ENCODE data around the gene INAFM2. TPM values are rescaled to one million over a fixed set of nuclear protein-coding genes. Genes with fewer than 3 reads are reported as not detected.

Gene INAFM2
- total RNA-seq, 1 donor from 2014 or later, result 23.6 TPM

DNA sequence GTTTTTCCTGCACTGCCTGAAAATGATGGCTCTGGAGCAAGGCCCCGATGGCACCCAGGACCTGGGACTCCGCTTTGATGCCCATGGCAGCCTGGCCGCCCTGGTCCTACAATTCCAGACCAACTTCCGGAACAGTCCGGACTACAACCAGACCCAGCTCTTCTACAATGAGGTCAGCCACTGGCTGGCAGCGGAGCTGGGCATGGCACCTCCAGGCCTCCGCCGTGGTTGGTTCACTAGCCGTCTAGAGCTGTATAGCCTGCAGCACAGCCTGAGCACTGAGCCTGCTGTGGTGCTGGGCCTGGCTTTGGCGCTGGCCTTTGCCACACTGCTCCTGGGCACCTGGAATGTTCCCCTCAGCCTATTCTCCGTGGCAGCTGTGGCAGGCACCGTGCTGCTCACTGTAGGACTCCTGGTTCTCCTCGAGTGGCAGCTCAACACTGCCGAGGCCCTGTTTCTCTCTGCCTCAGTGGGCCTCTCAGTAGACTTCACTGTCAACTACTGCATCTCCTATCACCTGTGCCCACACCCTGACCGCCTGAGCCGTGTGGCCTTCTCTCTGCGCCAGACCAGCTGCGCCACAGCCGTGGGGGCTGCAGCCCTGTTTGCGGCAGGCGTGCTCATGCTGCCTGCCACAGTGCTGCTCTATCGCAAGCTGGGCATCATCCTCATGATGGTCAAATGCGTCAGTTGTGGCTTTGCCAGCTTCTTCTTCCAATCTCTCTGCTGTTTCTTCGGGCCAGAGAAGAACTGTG lies 45.4 kb downstream of the INAFM2 start:
- H3K9me3 Mint-ChIP-seq, result no peaks in the 10 kb centered on the region
- H3K27ac Mint-ChIP-seq, result no peak overlapping the region
- no peaks in the 10 kb centered on the region for H3K4me1 Mint-ChIP-seq (ENCODE audit: unreplicated experiment)
- H3K4me3 Mint-ChIP-seq, result no peak overlapping the region
- no peaks in the 10 kb centered on the region for H3K36me3 Mint-ChIP-seq
- no peak for DNase-seq (ENCODE audit: extremely low spot score, unreplicated experiment)
- peaks cover 51% of the 10 kb centered on the region for H3K27me3 Mint-ChIP-seq
- TF ChIP-seq CTCF (conservative IDR thresholded peaks at IDR 0.05), result no peak

DNA sequence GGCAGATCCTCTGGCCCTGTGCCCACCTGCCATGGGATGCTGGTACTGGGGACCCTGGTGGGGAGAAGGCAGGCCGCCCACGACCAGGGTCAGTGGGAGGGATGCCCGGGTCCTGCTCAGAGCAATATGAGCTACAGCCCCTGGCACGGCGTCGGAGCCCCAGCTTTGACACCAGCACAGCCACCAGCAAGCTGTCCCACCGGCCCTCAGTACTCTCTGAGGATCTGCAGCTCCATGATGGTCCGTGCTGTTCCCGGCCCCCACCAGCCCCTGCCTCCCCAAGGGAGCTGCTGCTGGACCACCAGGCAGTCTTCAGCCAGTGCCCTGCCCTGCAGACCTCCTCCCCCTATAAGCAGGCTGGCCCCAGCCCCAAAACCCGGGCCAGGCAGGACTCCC lies 46.0 kb downstream of the INAFM2 start:
- no peaks in the 10 kb centered on the region for H3K36me3 Mint-ChIP-seq
- H3K4me3 Mint-ChIP-seq, result no peak overlapping the region
- no peak for DNase-seq (ENCODE audit: extremely low spot score, unreplicated experiment)
- no peaks in the 10 kb centered on the region for H3K9me3 Mint-ChIP-seq
- TF ChIP-seq CTCF (conservative IDR thresholded peaks at IDR 0.05), result no peak
- H3K27ac Mint-ChIP-seq, result no peak overlapping the region
- H3K27me3 Mint-ChIP-seq, result peaks cover 46% of the 10 kb centered on the region
- H3K4me1 Mint-ChIP-seq (ENCODE audit: unreplicated experiment), result no peaks in the 10 kb centered on the region

DNA sequence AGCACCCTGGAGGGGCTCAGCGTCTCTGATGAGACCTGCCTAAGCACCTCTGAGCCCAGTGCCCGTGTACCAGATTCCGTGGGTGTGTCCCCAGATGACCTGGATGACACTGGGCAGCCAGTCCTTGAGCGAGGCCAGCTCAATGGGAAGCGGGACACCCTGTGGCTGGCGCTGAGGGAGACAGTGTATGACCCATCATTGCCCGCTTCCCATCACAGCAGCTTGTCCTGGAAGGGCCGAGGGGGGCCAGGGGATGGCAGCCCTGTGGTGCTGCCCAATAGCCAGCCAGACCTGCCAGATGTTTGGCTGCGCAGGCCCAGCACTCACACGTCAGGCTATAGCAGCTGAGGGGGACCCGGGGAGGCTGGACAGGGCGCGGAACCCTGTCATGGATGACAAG lies 46.5 kb downstream of the INAFM2 start:
- no peak for TF ChIP-seq CTCF (conservative IDR thresholded peaks at IDR 0.05)
- Mint-ChIP-seq H3K4me1 (ENCODE audit: unreplicated experiment) (no peaks in the 10 kb centered on the region), H3K27me3 (peaks cover 43% of the 10 kb centered on the region), H3K9me3 (no peaks in the 10 kb centered on the region), H3K27ac (no peak overlapping the region), H3K4me3 (no peak overlapping the region), H3K36me3 (no peaks in the 10 kb centered on the region)
- DNase-seq (ENCODE audit: extremely low spot score, unreplicated experiment), result no peak

DNA sequence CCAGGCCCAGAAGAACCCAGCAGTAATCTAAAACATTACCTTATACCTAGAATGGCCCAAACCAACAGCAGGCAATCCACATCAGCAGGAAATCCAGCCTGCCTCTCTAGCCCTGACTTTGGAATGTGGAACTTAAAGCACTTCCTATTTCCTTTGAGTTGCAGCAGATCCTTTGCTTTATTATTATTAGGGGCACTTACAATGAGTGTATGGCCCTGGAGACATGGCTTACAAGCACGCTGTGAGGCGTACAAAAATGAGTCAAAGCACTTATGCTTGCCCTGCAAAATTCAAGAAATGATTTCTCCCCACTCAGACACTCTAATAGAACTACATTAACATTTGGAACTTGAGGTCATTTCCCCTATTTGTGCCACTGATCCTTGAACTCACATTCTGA lies 49.5 kb downstream of the INAFM2 start:
- Mint-ChIP-seq H3K36me3 (no peaks in the 10 kb centered on the region), H3K9me3 (no peaks in the 10 kb centered on the region), H3K4me1 (ENCODE audit: unreplicated experiment) (no peaks in the 10 kb centered on the region), H3K27ac (no peak overlapping the region), H3K4me3 (no peak overlapping the region), H3K27me3 (peaks cover 19% of the 10 kb centered on the region)
- no peak for TF ChIP-seq CTCF (conservative IDR thresholded peaks at IDR 0.05)
- no peak for DNase-seq (ENCODE audit: extremely low spot score, unreplicated experiment)

Other genes with a start within 250 kb of the INAFM2 start
- gene BMF, start 214.8 kb upstream of the INAFM2 start, total RNA-seq (ENCODE audit: low replicate concordance), result 60.9 and 112 TPM in 2 replicates
- gene BUB1B, start 162.6 kb upstream of the INAFM2 start, total RNA-seq (ENCODE audit: low replicate concordance), result 21.8 and 69.5 TPM in 2 replicates
- 7.8 and 21.2 TPM in 2 replicates for gene PAK6, start 84.6 kb upstream of the INAFM2 start, total RNA-seq (ENCODE audit: low replicate concordance)
- 0.98 and 1.5 TPM in 2 replicates for gene ANKRD63, start 40.6 kb upstream of the INAFM2 start, total RNA-seq (ENCODE audit: low replicate concordance)
- gene PLCB2, start 15.8 kb upstream of the INAFM2 start, total RNA-seq (ENCODE audit: low replicate concordance), result 0.71 and 5.8 TPM in 2 replicates
- 1.6 and 2.4 TPM in 2 replicates for gene CCDC9B, start 17.2 kb downstream of the INAFM2 start, total RNA-seq (ENCODE audit: low replicate concordance)
- 5.6 and 15.8 TPM in 2 replicates for gene PHGR1, start 27.3 kb downstream of the INAFM2 start, total RNA-seq (ENCODE audit: low replicate concordance)
- 1.5 and 1.8 TPM in 2 replicates for gene DISP2, start 34.5 kb downstream of the INAFM2 start, total RNA-seq (ENCODE audit: low replicate concordance)
- gene KNSTRN, start 59.0 kb downstream of the INAFM2 start, total RNA-seq (ENCODE audit: low replicate concordance), result 24.1 and 52.2 TPM in 2 replicates
- 31.9 and 86.6 TPM in 2 replicates for gene IVD, start 82.1 kb downstream of the INAFM2 start, total RNA-seq (ENCODE audit: low replicate concordance)
- gene BAHD1, start 117.3 kb downstream of the INAFM2 start, total RNA-seq (ENCODE audit: low replicate concordance), result 21.6 and 24.8 TPM in 2 replicates
- 12.7 and 24.2 TPM in 2 replicates for gene CHST14, start 147.3 kb downstream of the INAFM2 start, total RNA-seq (ENCODE audit: low replicate concordance)
- 18.4 and 21.0 TPM in 2 replicates for gene CCDC32, start 241.3 kb downstream of the INAFM2 start, total RNA-seq (ENCODE audit: low replicate concordance)
- 16.2 and 18.0 TPM in 2 replicates for gene RPUSD2, start 245.6 kb downstream of the INAFM2 start, total RNA-seq (ENCODE audit: low replicate concordance)

Data from type B pancreatic cell (in vitro differentiated cells).